GM12872 (cell line): ENCODE results near the gene TNFSF18.

Experiments
- TF ChIP-seq, protein P1 (sequence below): IDR thresholded peaks from 3 replicates; pipeline ENCODE4 v1.5.1; 2011; ENCODE audit warnings: low read depth, mild to moderate bottlenecking, low read length, moderate library complexity; ENCODE audit not compliant: insufficient read depth

The TNFSF18 gene

DNA sequence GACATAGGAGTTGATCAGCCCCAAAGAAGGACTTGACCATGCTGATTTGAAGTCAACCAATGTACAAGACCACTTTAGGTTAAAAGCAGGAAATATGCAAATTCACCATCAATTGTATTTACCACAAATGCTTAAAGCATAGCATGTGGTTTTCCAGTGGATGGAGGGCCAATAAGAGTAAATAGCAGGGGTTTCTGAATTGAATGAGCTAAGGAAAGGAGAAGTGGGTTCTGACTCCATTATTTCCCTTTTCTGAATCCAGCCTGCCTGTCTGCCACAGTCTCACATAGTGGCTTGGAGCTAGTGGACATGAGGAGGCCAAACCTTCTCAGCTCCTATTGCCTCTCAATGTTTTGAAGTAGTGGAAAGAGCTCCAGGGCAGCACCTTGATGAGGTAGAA, 7.2 kb upstream of the TNFSF18 start:
- TF ChIP-seq, protein P1, sequence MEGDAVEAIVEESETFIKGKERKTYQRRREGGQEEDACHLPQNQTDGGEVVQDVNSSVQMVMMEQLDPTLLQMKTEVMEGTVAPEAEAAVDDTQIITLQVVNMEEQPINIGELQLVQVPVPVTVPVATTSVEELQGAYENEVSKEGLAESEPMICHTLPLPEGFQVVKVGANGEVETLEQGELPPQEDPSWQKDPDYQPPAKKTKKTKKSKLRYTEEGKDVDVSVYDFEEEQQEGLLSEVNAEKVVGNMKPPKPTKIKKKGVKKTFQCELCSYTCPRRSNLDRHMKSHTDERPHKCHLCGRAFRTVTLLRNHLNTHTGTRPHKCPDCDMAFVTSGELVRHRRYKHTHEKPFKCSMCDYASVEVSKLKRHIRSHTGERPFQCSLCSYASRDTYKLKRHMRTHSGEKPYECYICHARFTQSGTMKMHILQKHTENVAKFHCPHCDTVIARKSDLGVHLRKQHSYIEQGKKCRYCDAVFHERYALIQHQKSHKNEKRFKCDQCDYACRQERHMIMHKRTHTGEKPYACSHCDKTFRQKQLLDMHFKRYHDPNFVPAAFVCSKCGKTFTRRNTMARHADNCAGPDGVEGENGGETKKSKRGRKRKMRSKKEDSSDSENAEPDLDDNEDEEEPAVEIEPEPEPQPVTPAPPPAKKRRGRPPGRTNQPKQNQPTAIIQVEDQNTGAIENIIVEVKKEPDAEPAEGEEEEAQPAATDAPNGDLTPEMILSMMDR: no peak

DNA sequence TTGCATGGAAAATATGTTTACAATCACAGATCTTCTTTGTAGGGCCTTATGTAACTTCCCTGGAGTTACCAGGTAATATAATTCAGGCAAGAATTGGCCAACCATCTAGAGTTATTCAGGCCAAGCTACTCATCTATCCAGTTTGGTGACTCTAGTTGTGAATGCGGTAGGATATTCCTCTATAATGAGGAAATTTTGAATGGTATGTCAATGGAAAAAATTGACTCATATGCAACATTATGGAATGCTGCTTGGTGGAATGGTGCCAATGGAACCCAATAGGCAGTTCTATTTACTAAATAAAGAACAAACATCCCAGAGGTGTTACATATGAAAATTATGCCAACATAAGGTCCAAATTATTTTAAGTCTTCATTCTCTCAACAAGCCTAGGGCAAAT, 5.6 kb upstream of the TNFSF18 start:
- TF ChIP-seq, protein P1: no peak

DNA sequence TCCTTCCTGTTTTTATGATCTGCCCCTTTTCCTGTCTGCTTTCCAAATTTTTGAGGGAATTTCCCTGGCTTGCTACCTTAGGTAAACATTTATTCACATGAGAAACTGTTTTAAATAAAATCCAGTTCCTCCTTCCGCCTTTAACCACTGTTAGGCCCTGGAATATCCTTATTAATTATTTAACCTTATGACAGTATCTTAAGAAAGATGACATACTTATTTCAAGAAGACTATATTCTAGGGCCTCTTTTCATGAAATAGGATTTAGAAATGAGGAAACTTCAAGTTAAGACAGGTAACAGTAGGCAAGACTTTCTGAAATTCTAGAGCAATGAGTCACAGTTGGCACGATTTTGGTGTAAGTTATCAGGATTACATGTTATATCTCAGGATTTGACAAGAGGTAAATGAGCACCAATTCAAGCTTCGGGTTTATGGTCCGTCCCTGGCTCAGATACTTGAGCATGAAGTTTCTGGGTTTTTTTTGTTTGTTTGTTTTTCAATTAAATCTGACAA, 2.0 kb upstream of the TNFSF18 start:
- TF ChIP-seq, protein P1: no peak

DNA sequence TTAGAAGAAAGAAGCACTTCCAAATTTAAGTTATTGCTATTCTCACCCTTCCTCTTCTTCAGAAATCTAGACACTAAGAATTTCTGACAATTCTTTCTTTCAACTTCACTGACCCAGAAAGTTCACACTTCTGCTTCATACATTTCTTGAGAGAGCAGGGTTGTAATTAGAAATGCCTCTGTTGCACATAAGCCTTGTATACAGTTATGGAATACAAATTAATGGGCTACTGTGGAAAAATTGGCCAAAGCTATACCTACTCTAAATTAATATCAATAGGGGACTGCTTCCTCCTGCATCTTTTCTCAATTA, 1.5 kb downstream of the TNFSF18 start:
- TF ChIP-seq, protein P1: no peak

DNA sequence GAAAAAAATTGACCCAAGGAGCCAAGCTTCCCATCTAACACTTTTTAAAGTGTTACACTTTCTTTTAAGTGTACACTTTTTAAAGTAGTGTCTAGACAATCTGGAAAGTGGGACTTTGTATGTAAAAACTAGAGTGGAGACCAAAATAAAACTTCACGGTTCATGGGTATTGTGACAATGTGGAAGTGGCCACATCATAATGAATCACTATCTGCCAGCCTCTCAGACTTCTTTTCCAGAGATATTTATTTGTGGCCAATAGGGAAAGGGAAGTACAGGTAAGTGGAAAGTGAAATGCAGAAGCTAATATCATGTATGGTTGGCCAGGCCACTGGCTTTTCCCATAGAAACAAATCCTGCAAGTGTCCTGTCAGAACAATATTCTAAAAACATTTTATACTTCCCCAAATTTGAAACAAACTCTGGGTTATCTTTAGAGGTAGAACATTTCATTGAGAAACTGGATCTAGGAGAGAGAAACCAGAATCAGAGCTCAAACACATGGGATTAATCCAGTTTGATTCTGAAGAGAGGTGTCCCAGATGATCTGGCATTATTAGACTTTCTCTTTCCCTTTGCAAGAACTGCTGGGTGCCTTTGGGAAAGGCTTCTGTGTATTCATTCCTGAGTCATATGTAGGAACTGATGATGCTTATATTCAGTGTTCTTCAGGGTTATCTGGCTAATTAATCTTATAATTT, 2.0 kb downstream of the TNFSF18 start:
- TF ChIP-seq, protein P1: no peak

DNA sequence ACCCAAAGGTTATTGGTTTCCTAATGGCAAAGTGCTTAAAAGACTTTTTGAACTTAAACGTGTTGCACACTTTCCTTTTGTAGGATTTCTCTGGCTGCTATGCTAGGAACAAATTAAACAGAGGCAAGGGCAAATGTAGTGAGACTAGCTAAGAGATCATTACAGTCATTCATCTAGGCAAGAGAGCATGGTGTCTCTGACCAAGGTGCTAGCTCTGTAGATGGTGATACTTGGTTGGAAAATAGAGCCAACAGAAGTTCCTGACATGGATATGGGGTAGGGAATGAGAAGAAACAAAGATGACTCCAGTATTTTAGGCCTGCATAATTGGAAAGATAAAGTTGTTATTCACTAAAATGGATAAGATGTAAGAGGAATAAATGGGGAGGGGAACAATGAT, 6.1 kb downstream of the TNFSF18 start:
- TF ChIP-seq, protein P1: no peak

DNA sequence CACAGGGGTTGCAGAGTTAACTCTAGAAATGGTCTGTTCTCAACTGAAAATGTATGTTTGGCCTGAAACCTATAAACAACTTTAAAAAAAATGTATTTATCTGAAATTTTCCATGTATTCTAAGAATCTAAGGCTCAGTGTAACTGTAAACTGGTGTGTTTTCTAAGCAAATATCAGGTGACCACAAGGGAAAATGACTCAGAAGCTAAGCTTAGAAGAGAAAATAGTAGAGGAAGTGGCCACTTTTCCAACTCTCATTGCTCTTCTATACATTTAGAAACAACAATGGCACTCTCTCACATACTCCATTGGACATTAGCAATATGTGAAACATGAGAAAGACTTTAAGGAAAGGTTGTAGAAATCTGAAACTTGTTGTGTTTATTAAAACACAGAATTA, 7.5 kb downstream of the TNFSF18 start:
- TF ChIP-seq, protein P1: no peak
